GM12874 (cell line): ENCODE results near the gene FARP1.

Experiments
- CTCF ChIP-seq: IDR thresholded peaks from 2 replicates; pipeline ENCODE4 v1.5.1; 2011; ENCODE audit warnings: low read depth, mild to moderate bottlenecking, control low read depth, low read length, moderate library complexity; ENCODE audit not compliant: insufficient read depth

The FARP1 gene

GRCh38 chr13:98489446-98490194 is 346.7 kb downstream of the FARP1 start:
- no peak for TF ChIP-seq CTCF

- no peak for TF ChIP-seq CTCF
These were observed 347.4 kb downstream of the FARP1 start for GRCh38 chr13:98490195-98490836.

DNA sequence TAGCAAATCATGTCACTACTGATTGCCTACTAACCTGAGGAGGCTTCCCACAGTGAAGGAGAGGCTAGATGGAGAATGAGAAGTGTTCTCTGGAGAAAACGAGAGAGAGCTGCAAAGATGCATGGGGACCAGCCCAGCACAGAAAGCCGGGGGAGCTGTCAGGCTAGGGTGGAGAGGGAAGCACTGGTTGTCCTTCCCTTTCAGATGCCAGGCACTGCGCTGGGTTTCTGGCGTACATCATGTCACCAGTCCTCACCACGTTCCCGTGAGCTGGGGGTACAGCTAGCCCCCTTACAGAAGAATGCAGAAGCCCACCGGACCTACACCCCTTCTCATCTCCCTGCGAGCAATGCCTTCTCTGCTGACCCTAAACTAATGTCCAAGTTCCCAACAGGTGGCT is 348.0 kb downstream of the FARP1 start:
- no peak for TF ChIP-seq CTCF

DNA sequence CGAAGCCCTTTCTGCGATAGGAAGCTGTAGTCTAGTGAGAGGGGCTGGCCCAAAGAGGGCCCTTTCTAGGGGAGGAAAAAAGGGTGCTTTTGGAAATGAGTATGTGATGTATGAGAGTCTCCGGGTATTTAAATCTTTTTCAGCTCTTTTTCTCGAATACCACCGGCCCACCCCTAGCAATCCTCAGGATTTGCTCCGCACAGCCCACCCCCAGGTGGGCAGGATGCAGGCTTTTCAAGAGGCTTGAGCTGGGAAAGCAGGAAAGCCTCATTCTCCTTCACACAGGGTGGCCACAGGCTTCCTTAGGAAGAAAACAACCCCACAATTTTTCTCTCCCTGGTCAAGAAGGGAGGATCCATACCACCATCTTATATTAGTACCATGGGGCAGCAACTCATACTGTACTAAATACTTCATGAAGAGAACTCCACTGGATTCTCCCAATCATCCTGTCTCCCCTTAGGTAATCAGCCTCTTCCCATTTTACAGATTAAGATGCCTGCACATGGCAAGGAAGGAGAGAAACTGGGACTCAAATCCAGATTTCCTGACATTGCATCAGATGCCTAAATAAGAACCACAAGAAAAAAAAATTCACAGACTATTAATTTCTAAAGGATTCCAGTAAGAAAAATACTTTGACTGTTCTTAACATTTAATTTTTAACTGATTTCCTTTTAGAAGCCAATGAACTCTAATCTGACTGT is 349.6 kb downstream of the FARP1 start:
- TF ChIP-seq CTCF = no peak

- no peak for TF ChIP-seq CTCF
These were observed 350.3 kb downstream of the FARP1 start for GRCh38 chr13:98493042-98493712.

DNA sequence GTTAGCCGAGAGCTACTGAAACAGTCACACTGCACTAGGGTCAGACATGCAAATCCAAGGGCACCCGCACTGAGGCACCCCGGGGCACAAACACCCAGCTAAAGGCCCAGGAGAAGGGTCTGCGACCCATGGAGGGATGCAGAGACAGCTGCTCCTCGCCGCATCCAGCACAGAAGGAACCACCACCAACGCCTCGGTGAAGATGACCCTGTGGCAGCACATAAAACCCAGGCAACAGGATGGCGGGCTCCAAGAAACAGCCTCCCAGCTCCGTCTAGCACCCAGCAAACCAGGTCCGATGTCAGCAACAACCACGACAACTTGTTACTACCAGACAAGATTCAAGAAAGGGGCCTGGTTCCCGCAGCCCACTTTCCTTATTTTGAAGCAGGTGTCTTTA is 351.9 kb downstream of the FARP1 start:
- no peak for TF ChIP-seq CTCF
